HepG2 (cell line): ENCODE data around the gene TCEANC. TPM values are rescaled to one million over a fixed set of nuclear protein-coding genes. Genes with fewer than 3 reads are reported as not detected.

ENCODE experiments used
- CBX2 ChIP-seq, 2 experiments: fragments of 200-600 bp in 1 of 2; sonication (generic); formaldehyde crosslinking in 1 of 2; IDR thresholded peaks; 2 replicates each; pipeline versions ENCODE4 v1.7.0 to v1.8.1; 2018 to 2022; ENCODE audit warnings: low read depth in 2 of 2, low read length in 1 of 2, mild to moderate bottlenecking in 1 of 2, missing genetic modification reagents in 1 of 2
- ETS1 ChIP-seq: sonication (generic); formaldehyde crosslinking; IDR thresholded peaks from 2 replicates; pipeline ENCODE4 v1.4.0; 2020; ENCODE audit warnings: missing genetic modification reagents
- FOXC1 ChIP-seq: sonication (generic); formaldehyde crosslinking; IDR thresholded peaks from 2 replicates; pipeline ENCODE4 v1.8.0; 2022; ENCODE audit warnings: mild to moderate bottlenecking, missing genetic modification reagents, borderline replicate concordance
- GLMP ChIP-seq: sonication (generic); formaldehyde crosslinking; IDR thresholded peaks from 2 replicates; pipeline ENCODE4 v1.9.0; 2021; ENCODE audit warnings: missing genetic modification reagents, mild to moderate bottlenecking, borderline replicate concordance
- IRF2 ChIP-seq: IDR thresholded peaks from 2 replicates; pipeline ENCODE4 v1.6.1; 2018; ENCODE audit warnings: missing genetic modification reagents, missing compliant biosample characterization
- MZF1 ChIP-seq: sonication (generic); formaldehyde crosslinking; IDR thresholded peaks from 2 replicates; pipeline ENCODE4 v1.8.1; 2023; ENCODE audit warnings: mild to moderate bottlenecking, missing genetic modification reagents, borderline replicate concordance
- PHB2 ChIP-seq: fragments of 450-650 bp; IDR thresholded peaks from 2 replicates; pipeline ENCODE4 v1.6.1; 2018; ENCODE audit not compliant: partially characterized antibody
- ZBTB14 ChIP-seq: sonication (generic); formaldehyde crosslinking; IDR thresholded peaks from 2 replicates; pipeline ENCODE4 v1.4.0; 2020; ENCODE audit warnings: missing genetic modification reagents
- ZBTB20 ChIP-seq: sonication (generic); formaldehyde crosslinking; IDR thresholded peaks from 2 replicates; pipeline ENCODE4 v1.8.1; 2023; ENCODE audit warnings: missing genetic modification reagents, low read depth, mild to moderate bottlenecking, borderline replicate concordance
- ZC3H4 ChIP-seq: sonication (generic); formaldehyde crosslinking; IDR thresholded peaks from 2 replicates; pipeline ENCODE4 v1.4.0; 2020; ENCODE audit warnings: missing genetic modification reagents, borderline replicate concordance
- ZFP62 ChIP-seq: sonication (generic); formaldehyde crosslinking; IDR thresholded peaks from 2 replicates; pipeline ENCODE4 v1.4.0; 2020; ENCODE audit warnings: missing genetic modification reagents
- ZNF503 ChIP-seq: sonication (generic); formaldehyde crosslinking; IDR thresholded peaks from 2 replicates; pipeline ENCODE4 v1.4.0; 2020; ENCODE audit warnings: missing genetic modification reagents
- ZNF570 ChIP-seq: sonication (generic); formaldehyde crosslinking; IDR thresholded peaks from 2 replicates; pipeline ENCODE4 v1.4.0; 2020; ENCODE audit warnings: mild to moderate bottlenecking, missing genetic modification reagents, borderline replicate concordance
- ZNF598 ChIP-seq: sonication (generic); formaldehyde crosslinking; IDR thresholded peaks from 2 replicates; pipeline ENCODE4 v1.5.1; 2020; ENCODE audit warnings: mild to moderate bottlenecking, missing genetic modification reagents, borderline replicate concordance
- ZNF605 ChIP-seq: sonication (generic); formaldehyde crosslinking; IDR thresholded peaks from 2 replicates; pipeline ENCODE4 v1.8.0; 2022; ENCODE audit warnings: mild to moderate bottlenecking, missing genetic modification reagents
- ZNF674 ChIP-seq: sonication (generic); formaldehyde crosslinking; IDR thresholded peaks from 2 replicates; pipeline ENCODE4 v1.5.0; 2020; ENCODE audit warnings: low read depth, mild to moderate bottlenecking, missing genetic modification reagents
- ZNF747 ChIP-seq: sonication (generic); formaldehyde crosslinking; IDR thresholded peaks from 2 replicates; pipeline ENCODE4 v1.8.1; 2023; ENCODE audit warnings: missing genetic modification reagents, mild to moderate bottlenecking, borderline replicate concordance
- ZNF772 ChIP-seq: sonication (generic); formaldehyde crosslinking; IDR thresholded peaks from 2 replicates; pipeline ENCODE4 v1.5.0; 2020; ENCODE audit warnings: mild to moderate bottlenecking, missing genetic modification reagents
- polyA plus RNA-seq, 8 experiments: library from polyadenylated mRNA; depleted of rRNA in 3 of 8; stranded (reverse) in 7 of 8; unstranded in 1 of 8; fragments of >200 nt; fragmentation: Illumina TruSeq in 4 of 8; extraction: Trizol in 4 of 8; gene quantifications; 2 replicates each; pipeline versions ENCODE4 v1.2.1 to v1.2.3, GENCODE V29; 2011 to 2016; ENCODE audit warnings: low read depth in 4 of 8, missing spikeins in 1 of 8, mixed read lengths in 1 of 8; ENCODE audit not compliant: insufficient read depth in 1 of 8
- total RNA-seq, 5 experiments: library from RNA; depleted of rRNA; stranded (reverse); fragments of >200 nt; fragmentation: Illumina TruSeq; extraction: Trizol; gene quantifications; 2 replicates each; pipeline ENCODE4 v1.2.3, GENCODE V29; 2016; ENCODE audit warnings: low read depth in 1 of 5
- TF ChIP-seq, protein P1 (sequence below): sonication (generic); formaldehyde crosslinking; IDR thresholded peaks from 2 replicates; pipeline ENCODE4 v1.8.0; 2022; ENCODE audit warnings: mild to moderate bottlenecking, missing genetic modification reagents; ENCODE audit not compliant: insufficient replicate concordance

The TCEANC gene
- total and polyA plus RNA-seq, 2 of the 13 experiments (the other 11 are each of a cell fraction or from before 2014, with no cell fraction given): 0.51 to 0.97 TPM

DNA sequence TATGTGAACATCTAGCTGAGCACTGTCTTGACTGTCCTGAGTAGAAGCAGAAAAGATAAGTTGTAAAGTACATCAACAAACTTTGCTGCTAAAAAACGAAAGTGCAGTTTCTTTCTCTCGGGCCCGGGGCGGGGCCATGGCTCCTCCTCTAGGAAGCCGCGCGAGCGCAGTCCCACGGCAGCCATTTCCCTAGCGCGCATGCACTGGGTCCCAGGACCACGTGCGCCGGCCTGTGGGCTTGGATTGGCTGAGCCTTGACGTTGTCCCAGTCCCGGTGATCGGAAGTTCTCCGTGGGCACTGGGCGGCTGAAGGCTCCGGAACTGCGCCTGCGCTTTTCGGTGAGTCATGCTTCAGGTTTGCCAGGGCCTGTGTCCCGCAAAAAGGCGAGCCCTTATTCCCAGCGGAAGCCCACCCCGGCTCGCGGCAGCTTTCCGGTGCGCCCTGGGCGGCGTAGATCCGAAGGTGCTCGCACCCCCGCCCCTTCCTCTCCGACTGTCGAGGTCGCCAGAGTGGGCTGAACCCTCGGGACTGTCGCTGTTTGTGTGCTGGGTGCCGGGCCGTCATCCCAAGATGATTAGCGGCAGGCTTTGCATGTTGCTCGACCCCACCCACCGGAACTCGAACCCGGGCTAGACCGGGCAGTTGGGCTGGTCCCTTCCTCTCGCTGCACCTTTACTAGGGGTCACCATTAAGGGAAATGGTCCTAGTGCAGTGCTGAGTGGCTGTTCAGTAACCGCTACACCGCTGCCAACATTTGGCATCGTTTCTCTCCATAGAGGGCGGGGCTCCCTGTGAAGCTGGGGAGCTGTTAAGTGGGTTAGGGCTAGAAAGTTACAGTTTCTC is at the start of gene TCEANC (continued):
- TF ChIP-seq ETS1 (CRISPR knock-in tag) (no peak), ZBTB14 (no peak), IRF2 (CRISPR knock-in tag) (peak; percentile 69; the same call in 1 of the 2 replicates), ZNF674 (CRISPR knock-in tag) (no peak), ZNF747 (CRISPR knock-in tag) (no peak), ZFP62 (CRISPR knock-in tag) (no peak), ZNF570 (no peak), GLMP (CRISPR knock-in tag) (no peak), ZNF605 (0 out of 2 replicates have a peak, but pooled peaks have one; percentile 43), MZF1 (no peak), ZNF598 (CRISPR knock-in tag) (no peak), ZNF772 (CRISPR knock-in tag) (0 out of 2 replicates have a peak, but pooled peaks have one; percentile 24), FOXC1 (CRISPR knock-in tag) (no peak), PHB2 (no peak), ZNF503 (CRISPR knock-in tag) (no peak), CBX2 (IDR thresholded peaks at IDR 0.05; ENCODE audit: low read depth, low read length) (no peak), CBX2 (CRISPR knock-in tag; IDR thresholded peaks at IDR 0.05; ENCODE audit: low read depth) (no peak), ZBTB20 (no peak), ZC3H4 (no peak)
- TF ChIP-seq, protein P1, sequence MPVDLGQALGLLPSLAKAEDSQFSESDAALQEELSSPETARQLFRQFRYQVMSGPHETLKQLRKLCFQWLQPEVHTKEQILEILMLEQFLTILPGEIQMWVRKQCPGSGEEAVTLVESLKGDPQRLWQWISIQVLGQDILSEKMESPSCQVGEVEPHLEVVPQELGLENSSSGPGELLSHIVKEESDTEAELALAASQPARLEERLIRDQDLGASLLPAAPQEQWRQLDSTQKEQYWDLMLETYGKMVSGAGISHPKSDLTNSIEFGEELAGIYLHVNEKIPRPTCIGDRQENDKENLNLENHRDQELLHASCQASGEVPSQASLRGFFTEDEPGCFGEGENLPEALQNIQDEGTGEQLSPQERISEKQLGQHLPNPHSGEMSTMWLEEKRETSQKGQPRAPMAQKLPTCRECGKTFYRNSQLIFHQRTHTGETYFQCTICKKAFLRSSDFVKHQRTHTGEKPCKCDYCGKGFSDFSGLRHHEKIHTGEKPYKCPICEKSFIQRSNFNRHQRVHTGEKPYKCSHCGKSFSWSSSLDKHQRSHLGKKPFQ (CRISPR knock-in tag): no peak
